ENCODE data around the gene ADAMTSL2. TPM values are rescaled to one million over a fixed set of nuclear protein-coding genes. Genes with fewer than 3 reads are reported as not detected.

The ADAMTSL2 gene
- polyA plus RNA-seq, 1 donor: 4.7 TPM

DNA sequence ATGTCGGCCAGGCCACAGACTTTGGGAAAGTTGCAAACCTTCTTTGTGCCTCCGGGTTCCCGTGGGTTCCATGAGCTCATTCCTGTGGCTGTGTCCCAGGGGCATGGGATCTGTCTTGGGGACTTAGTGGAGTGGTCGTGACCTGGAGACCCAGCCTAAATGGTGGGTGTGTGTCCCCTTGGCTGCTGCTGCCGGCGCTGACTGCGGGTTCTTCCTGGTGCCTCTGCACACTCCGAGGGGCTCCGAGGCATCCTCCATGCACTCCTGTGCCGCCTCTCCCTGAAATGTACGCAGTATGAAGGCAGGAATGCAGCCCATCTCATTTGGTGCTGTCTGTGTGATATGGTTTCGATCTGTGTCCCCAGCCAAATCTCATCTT, 34.6 kb upstream of the ADAMTSL2 start:
- DNase-seq (ENCODE audit: low read depth): no peak

DNA sequence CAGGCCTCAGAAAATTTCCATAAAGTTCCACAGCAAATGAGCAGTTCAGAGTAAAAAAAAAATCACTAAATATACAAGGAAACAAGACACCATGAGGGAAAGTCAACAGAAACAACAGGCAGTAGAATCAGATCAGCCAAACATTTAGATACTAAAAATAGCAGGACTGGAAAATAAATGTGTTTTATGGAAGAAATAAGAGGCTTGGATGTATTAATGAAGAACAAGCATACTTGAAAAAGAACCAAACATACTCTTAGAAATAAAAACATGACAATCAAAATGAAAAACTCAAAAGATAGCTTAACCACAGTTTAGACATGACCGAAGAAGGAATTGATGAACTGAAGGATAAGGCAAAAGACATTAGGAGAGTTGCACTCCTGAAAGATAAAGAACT, 32.4 kb upstream of the ADAMTSL2 start:
- no peak for DNase-seq (ENCODE audit: low read depth)

DNA sequence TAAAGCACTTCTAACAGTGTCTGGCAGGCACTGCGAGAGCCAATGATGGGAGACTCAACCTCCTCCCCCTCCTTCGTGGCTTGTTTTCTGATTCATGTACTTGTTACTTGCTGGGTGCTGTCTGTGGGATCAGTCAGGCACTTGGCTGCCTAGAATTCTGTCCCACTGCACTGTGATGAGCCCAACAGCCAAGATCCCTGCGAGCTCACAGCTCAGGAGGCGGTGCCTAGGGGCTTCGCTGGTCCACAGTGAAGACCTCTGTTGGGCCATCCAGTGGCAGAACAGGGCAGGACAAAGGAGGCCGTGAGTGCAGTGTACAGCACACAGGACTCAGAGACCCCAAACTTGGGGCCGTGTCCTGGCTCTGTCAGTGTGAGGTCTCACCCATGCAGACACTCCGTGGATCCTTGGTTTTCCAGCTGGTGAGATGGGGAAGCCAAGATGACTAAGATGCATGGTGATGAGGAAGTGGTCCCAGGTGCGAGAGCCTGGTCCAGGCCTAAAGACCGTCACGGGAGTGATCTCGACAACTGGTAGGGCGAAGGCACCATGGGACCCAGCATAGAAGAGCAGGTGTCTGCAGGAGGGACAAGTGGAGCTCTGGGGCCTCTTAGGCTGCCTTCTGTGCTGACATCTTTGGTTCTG, 29.2 kb upstream of the ADAMTSL2 start:
- DNase-seq (ENCODE audit: low read depth): no peak

DNA sequence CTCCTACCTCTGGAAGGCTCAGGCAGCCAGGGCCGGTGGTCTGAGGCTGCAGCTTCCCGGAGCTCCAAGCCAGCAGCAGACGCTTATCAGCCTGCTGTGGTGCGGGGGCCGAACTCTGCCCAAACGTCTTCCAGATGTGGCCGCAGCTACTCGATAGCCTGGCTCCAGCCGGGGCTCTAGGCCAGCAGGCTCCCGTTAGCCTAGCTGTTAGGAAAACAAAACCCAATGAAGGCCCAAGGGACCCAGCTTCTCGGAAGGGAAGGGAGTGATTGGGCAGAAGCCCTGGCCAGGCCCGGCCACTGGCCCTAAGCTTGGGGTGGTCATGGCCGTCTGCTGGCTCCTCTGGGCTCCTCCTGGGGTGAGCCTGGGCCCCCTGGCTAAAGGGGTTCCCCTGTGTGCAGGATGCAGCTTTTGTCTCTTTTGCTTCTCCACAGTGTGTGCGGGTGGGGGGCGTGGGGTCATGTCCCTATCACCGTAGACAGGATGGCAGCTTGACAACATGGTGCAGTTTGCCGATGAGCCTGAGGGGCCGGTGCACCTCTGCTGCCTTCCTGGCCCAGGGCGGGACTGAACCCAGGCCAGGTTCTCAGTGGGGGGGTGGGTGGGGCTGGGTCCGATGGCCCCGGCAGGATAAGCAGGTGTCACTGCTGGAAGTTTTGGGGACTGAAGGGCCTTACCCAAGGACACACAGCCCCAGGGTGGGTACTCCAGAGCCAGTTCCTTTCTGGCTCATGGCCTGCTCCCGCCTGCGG, 28.4 kb upstream of the ADAMTSL2 start:
- no peak for DNase-seq (ENCODE audit: low read depth)

DNA sequence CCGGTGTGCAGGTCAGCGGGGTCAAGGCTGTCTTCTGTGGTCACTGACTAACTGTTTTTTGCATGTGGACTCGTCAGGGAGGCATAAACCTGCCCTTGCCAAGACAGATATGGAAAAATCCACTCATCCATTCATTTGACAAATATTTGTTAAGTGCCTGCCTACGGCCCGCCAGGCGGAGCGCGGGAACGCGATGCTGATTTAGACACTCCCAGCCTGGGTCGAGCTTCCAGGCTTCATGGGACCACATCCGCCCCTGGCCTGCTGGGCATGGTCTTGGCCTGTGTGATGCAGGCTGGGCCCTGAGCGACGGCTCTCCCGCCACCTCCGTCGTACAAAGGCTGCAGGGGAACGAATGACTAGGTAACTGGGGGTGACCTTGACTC, 27.9 kb upstream of the ADAMTSL2 start:
- DNase-seq (ENCODE audit: low read depth): no peak

DNA sequence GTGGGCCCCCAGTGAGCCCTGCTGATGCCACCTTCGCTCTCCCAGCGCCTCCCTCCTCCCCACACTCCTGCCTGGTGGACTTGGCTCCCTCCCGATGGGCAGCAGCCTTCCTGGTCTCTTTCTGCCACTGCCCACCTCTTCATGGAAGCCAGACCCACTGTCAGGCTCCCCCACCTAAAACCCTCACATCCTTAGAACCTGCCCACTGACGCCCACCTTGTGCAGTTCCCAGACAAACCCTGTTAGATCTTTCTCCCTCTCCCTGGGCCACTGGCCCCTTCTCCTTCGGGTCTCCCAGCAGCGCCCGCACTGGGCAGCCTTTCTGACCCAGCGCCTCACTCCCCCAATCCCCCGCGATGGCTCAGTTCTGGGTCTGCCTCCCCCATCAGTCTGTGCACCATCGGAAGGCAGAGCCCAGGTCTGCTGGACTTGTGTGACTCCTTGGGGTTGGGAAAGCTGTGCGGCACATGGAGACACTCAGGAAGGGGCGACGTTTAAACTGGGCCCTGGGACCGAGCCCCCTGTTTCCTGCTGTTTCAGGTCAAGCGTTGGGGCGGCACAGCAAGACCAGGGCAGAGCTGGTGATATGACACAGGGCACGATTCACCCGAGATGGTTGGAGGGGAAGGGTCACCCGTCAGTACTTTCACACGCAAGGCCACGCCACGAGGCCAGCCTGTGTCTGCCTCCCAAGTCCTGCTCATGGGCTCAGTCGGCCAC, 27.1 kb upstream of the ADAMTSL2 start:
- no peak for DNase-seq (ENCODE audit: low read depth)

DNA sequence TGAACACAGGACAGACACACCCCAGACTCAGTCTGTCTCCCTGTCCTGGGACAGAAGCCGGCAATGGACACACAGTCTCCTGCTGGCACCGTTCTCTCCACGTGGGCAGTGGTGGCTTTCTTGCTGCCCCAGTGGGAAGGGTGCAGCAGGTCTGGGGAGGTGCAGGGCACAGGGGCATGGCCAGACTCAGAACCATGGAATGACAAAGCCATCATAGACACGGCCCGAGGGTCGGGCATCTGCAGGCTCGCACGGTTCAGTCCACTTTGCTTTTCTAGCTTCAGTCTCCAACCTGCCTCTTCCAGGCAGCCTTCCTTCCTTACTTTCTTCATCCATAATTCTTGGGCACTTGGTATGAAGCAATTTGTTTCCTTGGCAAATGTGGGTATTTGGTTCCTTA, 26.5 kb upstream of the ADAMTSL2 start:
- DNase-seq (ENCODE audit: low read depth): no peak

DNA sequence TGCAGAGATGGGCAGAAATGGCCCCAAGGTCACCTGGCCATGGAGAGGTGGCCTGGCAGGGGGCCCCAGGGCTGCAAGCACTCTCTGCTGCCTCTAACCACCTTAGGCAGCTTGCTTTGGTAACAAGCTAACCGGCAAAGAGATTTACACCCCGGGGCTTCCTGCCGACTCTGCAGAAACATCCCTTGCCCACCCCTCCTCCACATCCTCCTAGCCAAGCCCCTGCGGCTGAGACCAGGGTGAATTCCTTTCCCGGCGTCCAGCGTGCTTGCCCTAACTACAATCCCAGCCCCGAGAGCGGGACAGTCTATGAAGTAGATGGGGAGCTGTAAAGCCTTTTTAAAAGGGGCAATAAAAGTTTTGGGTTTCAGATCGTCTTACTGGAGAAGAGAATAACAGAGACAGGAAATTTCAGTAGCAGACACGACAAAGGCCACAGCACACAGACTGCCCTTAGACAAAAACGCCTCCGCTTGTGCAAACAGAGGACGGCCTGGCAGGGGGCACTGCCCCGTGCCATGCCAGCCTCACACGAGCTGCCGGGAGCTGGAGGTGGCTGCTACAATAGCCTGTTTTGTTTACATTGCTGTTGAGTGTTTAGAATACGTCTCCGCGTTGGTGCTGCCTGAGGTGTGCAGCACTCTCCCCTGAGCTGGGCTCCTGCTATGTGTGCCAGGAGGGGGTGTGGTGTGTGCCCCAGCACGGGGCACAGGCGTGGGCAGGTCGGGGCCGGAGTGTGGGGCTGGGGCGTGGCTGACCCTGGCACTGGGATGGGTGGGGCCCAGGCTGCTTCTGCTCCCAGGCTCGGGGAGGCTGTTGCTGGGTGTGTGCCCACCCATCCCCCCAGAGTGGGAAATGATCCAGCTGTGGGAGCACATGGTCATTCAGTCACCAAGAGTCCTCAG, 25.1 kb upstream of the ADAMTSL2 start:
- no peak for DNase-seq (ENCODE audit: low read depth)

DNA sequence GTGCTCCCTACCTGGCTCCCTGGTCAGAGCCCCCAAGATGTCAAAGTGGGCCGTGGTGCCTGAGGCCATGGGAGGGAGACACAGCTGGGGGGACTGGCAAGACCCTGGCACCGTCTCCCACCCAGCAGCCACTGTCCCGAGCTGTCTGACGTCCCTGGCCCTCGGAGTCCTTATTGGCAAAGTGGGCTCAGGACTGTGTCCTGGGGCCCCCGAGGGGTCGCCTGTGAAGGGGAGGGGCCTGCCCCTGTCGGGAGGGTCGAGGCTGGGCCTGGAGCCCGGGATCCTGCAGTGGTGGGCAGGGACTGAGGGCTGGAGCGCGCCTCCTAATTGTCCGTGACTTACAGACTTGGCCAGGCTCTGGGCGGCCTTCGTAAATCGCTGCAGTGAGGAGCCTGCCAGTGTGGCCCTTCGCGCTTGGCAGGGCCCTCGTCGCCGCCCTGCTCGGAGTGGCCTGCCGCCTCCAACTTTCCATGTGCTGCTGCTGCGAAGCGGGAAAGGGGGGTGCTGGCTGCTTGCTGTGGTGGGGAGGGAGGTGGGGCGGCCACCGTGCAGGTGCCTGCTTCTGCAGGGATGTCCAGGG, 23.5 kb upstream of the ADAMTSL2 start:
- DNase-seq (ENCODE audit: low read depth): no peak

DNA sequence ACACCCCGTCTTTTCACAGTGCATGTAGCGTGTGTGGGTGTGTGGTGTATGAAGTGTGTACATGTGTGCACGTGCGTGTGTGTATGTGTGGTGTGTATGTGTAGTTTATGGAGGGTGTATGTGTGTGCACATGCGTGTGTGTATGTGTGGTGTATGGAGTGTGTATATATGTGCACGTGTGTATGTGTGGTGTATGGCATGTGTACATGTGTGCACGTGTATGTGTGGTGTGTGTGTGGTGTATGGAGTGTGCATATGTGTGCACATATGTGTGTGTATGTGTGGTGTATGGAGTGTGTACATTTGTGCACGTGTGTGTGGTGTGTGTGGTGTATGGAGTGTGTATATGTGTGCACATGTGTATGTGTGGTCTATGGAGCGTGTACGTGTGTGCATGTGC, 22.9 kb upstream of the ADAMTSL2 start:
- DNase-seq (ENCODE audit: low read depth): no peak

DNA sequence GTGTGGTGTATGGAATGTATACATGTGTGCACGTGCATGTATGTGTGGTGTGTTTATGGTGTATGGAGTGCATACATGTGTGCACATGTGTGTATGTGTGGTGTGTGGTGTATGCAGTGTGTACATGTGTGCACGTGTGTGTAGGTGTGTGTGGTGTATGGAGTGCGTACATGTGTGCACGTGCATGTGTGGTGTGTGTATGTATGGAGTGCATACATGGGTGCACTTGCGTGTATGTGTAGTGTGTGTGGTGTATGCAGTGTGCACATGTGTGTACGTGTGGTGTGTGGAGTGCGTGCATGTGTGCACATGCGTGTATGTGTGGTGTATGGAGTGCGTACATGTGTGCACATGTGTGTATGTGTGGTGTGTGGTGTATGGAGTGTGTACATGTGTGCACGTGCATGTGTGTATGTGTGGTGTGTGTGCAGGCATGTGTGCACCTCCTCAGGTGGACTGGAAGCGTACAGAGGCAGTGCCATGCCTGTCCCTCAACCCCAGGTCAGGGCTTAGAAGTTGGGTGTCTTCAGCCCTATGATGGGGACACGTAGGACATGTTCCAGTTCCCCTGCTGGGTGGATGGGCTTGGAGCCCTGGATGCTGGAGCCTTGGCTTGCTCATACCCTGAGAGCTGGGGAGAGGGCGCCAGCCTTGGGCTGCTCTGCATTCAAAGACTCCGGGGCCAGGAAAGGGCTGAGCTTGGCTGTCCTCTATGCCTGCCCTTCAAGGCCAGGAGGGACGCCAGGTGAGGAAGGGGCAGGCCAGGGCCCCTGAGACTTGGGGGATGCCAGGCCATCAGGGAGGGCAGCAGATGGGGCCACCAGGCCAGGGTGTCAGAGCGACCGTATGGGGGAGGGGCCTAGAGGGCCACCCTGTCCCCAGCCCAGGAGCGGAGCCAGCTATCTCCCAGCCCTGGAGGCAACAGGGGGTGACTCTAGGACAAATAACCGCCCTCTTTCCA, 22.0 kb upstream of the ADAMTSL2 start:
- no peak for DNase-seq (ENCODE audit: low read depth)

DNA sequence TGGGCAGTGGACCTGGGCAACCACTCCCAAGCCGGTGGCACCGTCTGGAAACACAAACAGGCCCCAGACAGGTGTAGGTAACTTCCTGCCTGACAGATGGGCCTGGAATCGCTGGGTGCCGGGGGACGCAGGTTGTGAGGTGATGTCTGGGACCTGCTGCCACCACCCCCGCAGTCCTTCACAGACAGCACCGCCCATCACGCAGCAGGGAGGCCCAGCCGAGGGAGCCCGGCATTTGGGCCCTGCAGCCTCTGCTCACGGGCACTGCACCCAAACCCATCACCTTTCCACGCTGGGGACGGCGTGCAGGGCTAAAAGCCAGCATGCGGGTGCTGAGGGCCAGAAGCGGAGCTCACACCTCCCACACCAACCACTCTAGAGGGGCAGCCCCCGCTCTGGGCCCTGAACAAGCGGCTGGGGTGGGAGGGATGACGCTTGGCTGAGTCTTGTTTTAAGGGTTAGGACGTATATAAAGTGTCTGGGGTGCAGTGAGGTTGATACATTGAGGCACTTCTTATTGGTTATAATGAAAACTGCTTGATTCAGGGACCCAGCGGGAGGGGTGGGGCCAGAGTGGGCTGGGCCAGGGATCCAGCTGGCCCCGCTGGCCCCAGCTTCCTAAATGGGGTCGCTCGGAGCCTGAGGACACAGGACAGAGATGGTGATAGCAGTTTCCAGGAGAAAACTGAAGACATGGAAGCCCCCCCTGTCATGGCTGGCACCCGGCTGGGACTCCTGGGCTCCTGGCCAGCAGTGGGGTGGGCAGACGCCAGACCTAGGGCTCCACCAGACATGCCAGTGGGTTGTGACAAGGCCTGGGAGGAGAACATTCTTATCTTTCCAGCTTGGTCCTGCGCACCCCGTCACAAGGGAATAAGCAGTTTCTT, 21.0 kb upstream of the ADAMTSL2 start:
- no peak for DNase-seq (ENCODE audit: low read depth)

DNA sequence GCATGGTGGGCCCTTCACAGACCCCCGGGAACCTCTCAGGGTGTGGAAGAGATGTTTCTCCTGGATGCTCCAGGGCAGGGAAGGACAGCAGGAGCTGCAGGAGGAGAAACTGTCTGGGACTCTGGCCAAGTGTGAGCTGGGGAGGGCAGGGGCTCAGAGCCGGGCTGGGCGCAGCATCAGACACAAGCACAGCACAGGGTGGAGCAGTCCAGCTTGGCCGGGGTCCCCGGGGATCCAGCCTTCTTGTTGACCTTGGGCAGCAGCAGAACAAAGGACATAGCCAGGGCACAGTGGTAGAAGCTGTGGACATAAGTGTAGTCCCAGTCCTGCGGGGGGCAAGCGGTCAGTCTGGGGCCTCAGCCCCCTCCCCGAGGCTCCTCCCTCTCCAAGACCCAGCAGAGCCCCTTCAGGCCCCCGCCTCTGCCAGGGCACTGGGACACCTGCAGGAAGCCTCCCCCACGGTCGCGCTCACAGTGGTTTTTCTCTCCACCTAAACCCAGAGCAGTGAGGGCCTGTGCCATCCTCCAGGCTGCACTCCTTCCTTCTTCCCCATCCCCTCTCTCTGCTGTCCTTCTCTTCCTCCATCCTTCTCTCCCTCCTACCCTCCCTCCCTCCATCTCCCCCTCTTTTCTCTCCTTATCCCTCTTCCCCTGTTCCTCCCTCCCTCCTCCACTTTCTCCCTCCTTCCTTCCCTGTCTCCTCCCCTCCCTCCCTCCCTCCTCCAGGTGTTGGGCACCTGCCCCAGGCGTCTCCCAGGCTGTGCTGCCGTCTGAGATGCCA, 19.9 kb upstream of the ADAMTSL2 start:
- DNase-seq (ENCODE audit: low read depth): no peak

DNA sequence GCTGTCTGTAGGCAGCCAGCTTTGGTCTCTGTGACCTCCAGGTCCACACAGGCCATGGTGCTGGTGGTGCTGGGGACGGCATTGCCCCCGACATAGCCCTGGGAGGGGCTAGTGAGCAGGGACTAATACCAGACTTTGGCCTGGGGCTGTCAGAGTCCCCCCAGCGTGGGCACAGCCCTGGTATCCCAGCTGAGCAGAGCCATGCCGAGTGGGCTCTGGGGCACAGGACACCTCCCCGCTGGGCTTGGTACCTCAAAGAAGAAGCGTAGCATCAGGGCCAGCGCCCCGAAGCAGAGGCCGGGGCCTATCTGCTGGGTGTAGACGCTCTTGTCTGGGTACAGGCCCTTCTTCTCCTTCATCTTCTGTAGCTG, 19.3 kb upstream of the ADAMTSL2 start:
- DNase-seq (ENCODE audit: low read depth): no peak

DNA sequence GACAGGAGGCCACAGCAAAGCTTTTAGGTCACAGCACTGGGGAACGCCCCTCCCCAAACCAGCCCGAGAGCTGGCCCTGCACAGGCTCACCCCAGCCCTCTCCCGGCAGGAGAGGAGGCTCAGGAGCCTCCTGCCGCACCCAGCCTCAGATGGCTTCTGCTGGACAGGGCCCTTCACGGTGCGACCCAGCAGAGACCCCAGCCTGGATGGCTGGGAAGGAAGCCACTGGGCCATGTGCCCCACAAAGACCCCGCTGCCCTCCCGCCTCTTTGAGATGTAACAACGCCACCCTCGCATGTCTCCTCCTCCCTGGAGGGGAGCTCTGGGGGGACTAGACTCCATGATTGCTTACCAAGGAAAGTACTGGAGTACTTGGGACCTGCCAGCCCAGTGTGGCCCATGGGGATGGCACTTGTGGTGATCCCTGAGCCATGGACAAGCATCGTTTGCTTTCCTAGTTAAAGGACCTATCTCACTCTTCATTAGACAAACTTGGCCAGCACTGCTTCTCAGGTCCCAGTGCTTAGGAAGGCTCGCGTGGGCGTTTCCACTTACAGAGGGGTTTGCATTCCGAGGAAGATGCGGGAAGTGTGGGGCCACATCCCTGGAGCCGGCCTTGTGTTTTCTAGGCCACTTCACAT, 18.8 kb upstream of the ADAMTSL2 start:
- DNase-seq (ENCODE audit: low read depth): no peak

DNA sequence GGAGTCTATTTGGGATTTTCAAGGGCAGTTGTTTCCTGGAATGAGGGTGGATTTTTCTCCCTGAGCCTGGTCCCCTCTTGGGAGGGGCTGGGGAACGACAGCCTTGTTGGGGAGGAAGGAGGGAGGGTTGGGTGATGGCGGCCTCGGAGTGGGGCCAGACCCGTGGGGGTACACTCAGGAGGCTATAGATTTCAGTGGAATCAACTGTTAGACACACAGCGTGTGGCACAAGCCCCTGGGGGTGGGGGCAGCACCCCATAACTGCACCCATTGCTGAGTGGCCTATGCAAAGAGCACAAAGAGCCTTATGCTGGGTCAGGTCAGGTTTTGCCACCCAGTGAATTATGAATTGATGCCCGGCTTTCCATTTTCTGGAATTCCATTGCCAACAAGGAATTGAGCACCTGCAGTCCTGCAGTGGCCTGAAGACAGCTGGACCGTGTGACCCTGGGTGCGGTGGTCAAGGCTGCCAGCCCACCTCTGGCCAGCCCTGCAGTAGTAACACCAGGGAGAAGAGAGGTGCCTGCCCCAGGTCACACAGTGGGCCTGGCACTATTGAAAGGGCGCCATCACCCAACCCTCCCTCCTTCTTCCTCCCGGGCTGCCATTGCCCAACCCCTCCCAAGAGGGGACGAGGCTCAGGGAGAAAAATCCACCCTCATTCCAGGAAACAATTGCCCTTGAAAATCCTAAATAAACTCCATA, 18.1 kb upstream of the ADAMTSL2 start:
- no peak for DNase-seq (ENCODE audit: low read depth)

DNA sequence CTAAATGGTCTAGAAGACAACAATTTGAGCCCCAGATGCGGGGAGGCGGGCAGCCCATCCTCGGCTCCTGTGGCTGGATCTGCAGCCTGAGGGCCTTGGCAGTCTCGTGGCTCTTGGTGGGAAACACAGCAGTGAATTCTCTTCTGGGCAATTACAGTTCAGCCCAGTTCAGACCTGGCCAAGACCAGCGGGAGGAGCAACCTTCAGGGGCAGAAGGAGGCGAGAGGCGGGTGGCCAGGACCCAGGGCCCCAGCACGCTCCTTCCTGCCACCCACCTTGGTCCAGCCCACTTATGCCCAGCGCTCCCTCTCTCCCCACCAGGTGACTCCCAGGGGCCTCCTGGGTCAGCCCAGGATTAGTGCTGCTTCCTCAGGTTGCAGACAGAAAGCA, 17.5 kb upstream of the ADAMTSL2 start:
- no peak for DNase-seq (ENCODE audit: low read depth)

DNA sequence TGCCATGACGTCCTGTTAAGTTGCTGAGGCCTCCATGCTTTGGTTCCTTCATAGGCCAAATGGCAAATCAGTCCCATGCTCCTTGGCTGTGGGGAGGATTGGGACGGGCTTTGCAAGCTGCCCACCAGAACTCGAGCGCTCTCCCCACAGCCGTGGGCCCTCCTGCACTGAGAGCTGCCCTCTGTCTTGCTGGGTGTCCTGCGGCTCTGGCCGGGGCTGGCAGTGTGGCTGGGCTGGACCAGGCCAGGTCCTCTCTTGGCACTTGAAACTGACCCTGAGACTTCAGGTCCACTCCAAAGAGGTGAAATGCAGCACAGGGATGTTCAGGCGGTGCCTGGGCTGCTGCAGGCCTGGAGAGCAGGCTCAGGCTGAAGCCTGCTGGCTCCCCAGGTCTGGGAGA, 16.8 kb upstream of the ADAMTSL2 start:
- DNase-seq (ENCODE audit: low read depth): no peak
